Esophagus muscularis mucosa (tissue), 4 donors: ENCODE results near the gene DCAF10. TPM values are rescaled to one million over a fixed set of nuclear protein-coding genes. Genes with fewer than 3 reads are reported as not detected.
"Not testable (repeated sequence)": the region's sequence is repeated elsewhere in the genome, so short reads cannot be mapped to it uniquely, and the experiment has no call there.

Experiments
- DNase-seq: peaks from one replicate; pipeline ENCODE4 v3.0.0-alpha.2; 2017; ENCODE audit errors: extremely low spot score
- H3K27ac ChIP-seq, 4 donors: fragments of 200-600 bp; sonication (generic); replicated peaks in 1 of 4; 1 replicate in 3 of 4; 2 replicates in 1 of 4; pipeline ENCODE4 v1.5.1; 2016 to 2019; ENCODE audit warnings: mild to moderate bottlenecking in 1 of 4
- H3K27me3 ChIP-seq, 4 donors: fragments of 200-600 bp; sonication (generic); one replicate each; pipeline versions ENCODE4 v1.5.1 to v1.6.0; 2016 to 2019
- H3K36me3 ChIP-seq, 4 donors: fragments of 200-600 bp; sonication (generic); one replicate each; pipeline ENCODE4 v1.5.1; 2016 to 2019
- H3K4me1 ChIP-seq, 4 donors: fragments of 200-600 bp; sonication (generic); one replicate each; pipeline ENCODE4 v1.5.1; 2016 to 2019
- H3K4me3 ChIP-seq, 4 donors: fragments of 200-600 bp; sonication (generic); 1 replicate in 2 of 4; 2 replicates in 2 of 4; pipeline ENCODE4 v1.5.1; 2016 to 2019; ENCODE audit warnings: mild to moderate bottlenecking in 4 of 4, moderate library complexity in 1 of 4
- H3K9me3 ChIP-seq, 4 donors: fragments of 200-600 bp; sonication (generic); 1 replicate in 3 of 4; 2 replicates in 1 of 4; pipeline ENCODE4 v1.5.1; 2016 to 2019
- EP300 ChIP-seq: sonication (generic); formaldehyde crosslinking; IDR thresholded peaks from one replicate; pipeline ENCODE4 v1.6.1; 2017; ENCODE audit warnings: antibody characterized with exemption
- POLR2A ChIP-seq: fragments of 450-650 bp; IDR thresholded peaks from one replicate; pipeline ENCODE4 v1.6.1; 2017; ENCODE audit warnings: antibody characterized with exemption, moderate library complexity, mild to moderate bottlenecking, low read depth
- POLR2AphosphoS5 ChIP-seq, 2 donors: sonication (generic); formaldehyde crosslinking; IDR thresholded peaks; one replicate each; pipeline ENCODE4 v1.6.1; 2017; ENCODE audit warnings: antibody characterized with exemption in 2 of 2
- WGBS: methylation state at CpG from one replicate; pipeline ENCODE4 v1.1.5; 2018; 5-methylcytosine and 5-hydroxymethylcytosine counted together
- intact Hi-C: fragments of 100-400 bp; cut with DNase I; formaldehyde crosslinking; loops from one replicate; pipeline ENCODE4 v1.15.1; 2023
- total RNA-seq, 4 donors: library from RNA; depleted of rRNA; stranded (reverse); fragments of >200 nt; gene quantifications; one replicate each; pipeline versions ENCODE4 v1.1.0 to v1.2.1, GENCODE V29; 2016
- TF ChIP-seq, protein P1 (sequence below), 3 experiments: fragments of 200-600 bp in 2 of 3; fragments of 450-650 bp in 1 of 3; sonication (generic) in 2 of 3; IDR thresholded peaks; one replicate each; pipeline ENCODE4 v1.5.1; 2017 to 2019; ENCODE audit warnings: antibody characterized with exemption in 3 of 3, mild to moderate bottlenecking in 2 of 3, moderate library complexity in 1 of 3

The DCAF10 gene
- total RNA-seq, 4 donors from 2014 or later, result 19.4 to 40.6 (median 36.6) TPM

GRCh38 chr9:37908283-37908682 is 107.7 kb downstream of the DCAF10 start:
- Histone ChIP-seq H3K36me3 (no peaks in the 10 kb centered on the region), H3K9me3 (no peaks in the 10 kb centered on the region), H3K4me3 (no peak overlapping the region), H3K27ac (no peak overlapping the region), H3K27me3 (no peaks in the 10 kb centered on the region), H3K4me1 (peaks cover 7 to 17% (median 14%) of the 10 kb centered on the region in 4 donors)
- DNase-seq, result peak; percentile 57
- intact Hi-C loops, result no loop called here
- no peak for TF ChIP-seq POLR2A
- WGBS, result 97% methylated on average over 4 of the region's 4 CpGs

- DNase-seq, result peak; percentile 57
- no peak overlapping the region for H3K4me3 ChIP-seq
- H3K4me1 ChIP-seq, result peaks cover 9 to 20% (median 11%) of the 10 kb centered on the region in 4 donors
- H3K27ac ChIP-seq, result no peak overlapping the region
- TF ChIP-seq, protein P1, sequence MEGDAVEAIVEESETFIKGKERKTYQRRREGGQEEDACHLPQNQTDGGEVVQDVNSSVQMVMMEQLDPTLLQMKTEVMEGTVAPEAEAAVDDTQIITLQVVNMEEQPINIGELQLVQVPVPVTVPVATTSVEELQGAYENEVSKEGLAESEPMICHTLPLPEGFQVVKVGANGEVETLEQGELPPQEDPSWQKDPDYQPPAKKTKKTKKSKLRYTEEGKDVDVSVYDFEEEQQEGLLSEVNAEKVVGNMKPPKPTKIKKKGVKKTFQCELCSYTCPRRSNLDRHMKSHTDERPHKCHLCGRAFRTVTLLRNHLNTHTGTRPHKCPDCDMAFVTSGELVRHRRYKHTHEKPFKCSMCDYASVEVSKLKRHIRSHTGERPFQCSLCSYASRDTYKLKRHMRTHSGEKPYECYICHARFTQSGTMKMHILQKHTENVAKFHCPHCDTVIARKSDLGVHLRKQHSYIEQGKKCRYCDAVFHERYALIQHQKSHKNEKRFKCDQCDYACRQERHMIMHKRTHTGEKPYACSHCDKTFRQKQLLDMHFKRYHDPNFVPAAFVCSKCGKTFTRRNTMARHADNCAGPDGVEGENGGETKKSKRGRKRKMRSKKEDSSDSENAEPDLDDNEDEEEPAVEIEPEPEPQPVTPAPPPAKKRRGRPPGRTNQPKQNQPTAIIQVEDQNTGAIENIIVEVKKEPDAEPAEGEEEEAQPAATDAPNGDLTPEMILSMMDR (IDR thresholded peaks at IDR 0.05), result no peak
- no peak for TF ChIP-seq POLR2A
- TF ChIP-seq EP300, result no peak
- TF ChIP-seq POLR2AphosphoS5 (IDR thresholded peaks at IDR 0.05), result no peak
- intact Hi-C loops, result no loop called here
- WGBS, result 82% methylated on average over 4 of the region's 4 CpGs
- no peaks in the 10 kb centered on the region for H3K27me3 ChIP-seq
- H3K36me3 ChIP-seq, result no peaks in the 10 kb centered on the region
- no peaks in the 10 kb centered on the region for H3K9me3 ChIP-seq
These were observed 108.1 kb downstream of the DCAF10 start for GRCh38 chr9:37908698-37909186.

GRCh38 chr9:37909326-37909725 is 108.7 kb downstream of the DCAF10 start:
- Histone ChIP-seq H3K4me1 (peaks cover 10 to 25% (median 15%) of the 10 kb centered on the region in 4 donors), H3K27me3 (no peaks in the 10 kb centered on the region), H3K9me3 (no peaks in the 10 kb centered on the region), H3K4me3 (no peak overlapping the region), H3K36me3 (no peaks in the 10 kb centered on the region), H3K27ac (no peak overlapping the region)
- DNase-seq, result no peak
- intact Hi-C loops, result no loop called here
- TF ChIP-seq POLR2AphosphoS5 (IDR thresholded peaks at IDR 0.05) (no peak), EP300 (no peak), POLR2A (no peak)
- TF ChIP-seq, protein P1 (IDR thresholded peaks at IDR 0.05), result no peak
- WGBS, result 89% methylated on average over 3 of the region's 3 CpGs

GRCh38 chr9:37909836-37910235 is 109.2 kb downstream of the DCAF10 start:
- not testable (repeated sequence) for H3K9me3 ChIP-seq, H3K27me3 ChIP-seq, DNase-seq, H3K4me3 ChIP-seq, H3K36me3 ChIP-seq, H3K27ac ChIP-seq
- H3K4me1 ChIP-seq, result peaks cover 8 to 20% (median 12%) of the 10 kb centered on the region in 4 donors
- intact Hi-C loops, result loop anchor here (5.0 to 10.0 kb wide), 2 partner anchors 177 to 525 kb away; no protein-coding TSS in a partner anchor
- WGBS, result 93% methylated on average over 5 of the region's 5 CpGs

DNA sequence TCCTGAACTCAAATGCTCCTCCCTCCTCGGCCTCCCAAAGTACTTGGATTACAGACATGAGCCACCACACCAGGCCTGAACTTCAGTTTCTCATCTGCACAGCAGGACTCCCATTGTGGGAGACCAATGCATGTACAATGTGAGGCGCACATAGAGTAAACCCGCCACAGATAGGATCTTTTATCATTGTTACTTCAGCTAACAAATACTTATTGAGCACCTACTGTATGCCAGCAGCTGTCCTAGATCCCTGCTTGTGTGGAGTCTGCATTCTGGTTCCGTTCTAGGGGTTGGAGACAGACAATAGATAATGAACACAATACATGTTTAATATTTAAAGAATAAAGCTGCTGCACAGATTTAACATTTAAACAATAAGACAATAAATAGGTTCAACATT is 109.7 kb downstream of the DCAF10 start:
- H3K27me3 ChIP-seq, result no peaks in the 10 kb centered on the region
- no peak overlapping the region for H3K4me3 ChIP-seq
- WGBS, result 96% methylated on average over 4 of the region's 4 CpGs
- no peaks in the 10 kb centered on the region for H3K9me3 ChIP-seq
- TF ChIP-seq EP300, result no peak
- no peak for TF ChIP-seq POLR2A
- TF ChIP-seq, protein P1 (IDR thresholded peaks at IDR 0.05), result no peak
- TF ChIP-seq POLR2AphosphoS5 (IDR thresholded peaks at IDR 0.05), result no peak
- intact Hi-C loops, result loop anchor here (5.0 to 10.0 kb wide), 2 partner anchors 177 to 525 kb away; no protein-coding TSS in a partner anchor
- peaks cover 5 to 15% (median 8%) of the 10 kb centered on the region in 4 donors for H3K4me1 ChIP-seq
- H3K27ac ChIP-seq, result no peak overlapping the region
- DNase-seq, result no peak
- no peaks in the 10 kb centered on the region for H3K36me3 ChIP-seq

DNA sequence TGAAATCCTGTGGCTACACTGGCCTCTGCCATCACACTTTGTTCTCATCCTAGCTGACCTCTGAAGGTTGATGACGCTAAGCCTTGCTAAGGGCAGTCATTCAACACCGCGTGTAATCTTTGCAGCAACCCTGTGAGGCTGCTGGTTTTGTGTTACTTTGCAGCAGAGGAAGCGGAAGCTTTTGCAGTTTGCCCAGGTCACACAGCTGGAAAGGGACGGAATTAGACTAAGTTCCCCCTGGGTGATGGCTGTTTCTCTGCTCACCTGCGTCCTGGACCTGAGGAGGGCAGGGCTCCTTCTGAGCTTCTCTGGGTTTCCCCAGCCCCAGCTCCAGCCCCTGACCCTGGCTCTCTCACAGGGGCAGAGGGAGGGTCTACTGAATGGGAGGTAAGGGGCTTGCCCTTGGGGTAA is 110.7 kb downstream of the DCAF10 start:
- Histone ChIP-seq H3K4me3 (no peak overlapping the region), H3K9me3 (no peaks in the 10 kb centered on the region), H3K36me3 (peaks cover 0 to 3% (median 0%) of the 10 kb centered on the region in 4 donors), H3K4me1 (peaks cover 9 to 20% (median 13%) of the 10 kb centered on the region in 4 donors), H3K27ac (no peak overlapping the region), H3K27me3 (no peaks in the 10 kb centered on the region)
- intact Hi-C loops, result loop anchor here (5.0 to 10.0 kb wide), 2 partner anchors 176 to 524 kb away; no protein-coding TSS in a partner anchor
- DNase-seq, result no peak
- WGBS, result 49% methylated on average over 6 of the region's 6 CpGs
- TF ChIP-seq POLR2A (no peak), POLR2AphosphoS5 (IDR thresholded peaks at IDR 0.05) (no peak), EP300 (no peak)
- TF ChIP-seq, protein P1 (IDR thresholded peaks at IDR 0.05), result no peak
